Smooth muscle cell of bladder (primary cell): ENCODE results near the gene ADAM20. TPM values are rescaled to one million over a fixed set of nuclear protein-coding genes. Genes with fewer than 3 reads are reported as not detected.

Experiments
- total RNA-seq: library from RNA; depleted of rRNA; stranded (reverse); fragments of >200 nt; gene quantifications from 2 replicates; pipeline ENCODE4 v1.2.3, GENCODE V29; 2014

ADAM20 gene
- 0.71 and 1.3 TPM in 2 replicates for total RNA-seq

GRCh38 chr14:70534904-70535303 lies at the start of gene ADAM20:
TSS of gene ADAM20 (minus strand) at chr14:70535004. CDS start at chr14:70524757, 10,247 bp downstream.

Other genes with a start within 250 kb of the ADAM20 start
- gene COX16, start 175.3 kb downstream of the ADAM20 start, total RNA-seq, result 35.0 and 37.4 TPM in 2 replicates
- gene SYNJ2BP, start 117.9 kb downstream of the ADAM20 start, total RNA-seq, result 12.2 and 12.9 TPM in 2 replicates
- 0.14 and 0.55 TPM in 2 replicates for gene ADAM21, start 82.8 kb downstream of the ADAM20 start, total RNA-seq
- 17.9 and 19.7 TPM in 2 replicates for gene MED6, start 65.7 kb upstream of the ADAM20 start, total RNA-seq
- gene TTC9, start 106.9 kb upstream of the ADAM20 start, total RNA-seq, result under 0.01 TPM in 2 replicates